SW480 (cell line): ENCODE data around the gene ANTXRL.
"Not testable (repeated sequence)": the region's sequence is repeated elsewhere in the genome, so short reads cannot be mapped to it uniquely, and the experiment has no call there.

Experiments used
- DNase-seq: peaks from one replicate; pipeline ENCODE4 v3.0.0-alpha.2; 2016; ENCODE audit warnings: low spot score

ANTXRL gene

GRCh38 chr10:46286991-46287693, at the start of gene ANTXRL:
Gene ANTXRL (plus strand): TSS chr10:46286997. CDS start chr10:46287263, 266 bp downstream.
- no peak for DNase-seq

GRCh38 chr10:46237815-46238510, 48.8 kb upstream of the ANTXRL start:
- no peak for DNase-seq

- DNase-seq: no peak
Measured at GRCh38 chr10:46239247-46239646, 47.5 kb upstream of the ANTXRL start.

GRCh38 chr10:46239993-46240683, 46.7 kb upstream of the ANTXRL start:
- DNase-seq: no peak

- DNase-seq: no peak
Measured at GRCh38 chr10:46240684-46241565, 45.9 kb upstream of the ANTXRL start.

GRCh38 chr10:46245381-46245900, 41.4 kb upstream of the ANTXRL start:
- DNase-seq: no peak

- DNase-seq: not testable (repeated sequence)
Measured at GRCh38 chr10:46246400-46247180, 40.2 kb upstream of the ANTXRL start.

- no peak for DNase-seq
Measured at GRCh38 chr10:46247181-46247475, 39.7 kb upstream of the ANTXRL start.

GRCh38 chr10:46247808-46248569, 38.8 kb upstream of the ANTXRL start:
- no peak for DNase-seq

GRCh38 chr10:46248651-46249146, 38.1 kb upstream of the ANTXRL start:
- DNase-seq: no peak

GRCh38 chr10:46249617-46250344, 37.0 kb upstream of the ANTXRL start:
- DNase-seq: not testable (repeated sequence)

GRCh38 chr10:46250481-46250880, 36.3 kb upstream of the ANTXRL start:
- no peak for DNase-seq

GRCh38 chr10:46250898-46251856, 35.6 kb upstream of the ANTXRL start:
- DNase-seq: no peak

- no peak for DNase-seq
Measured at GRCh38 chr10:46251857-46252847, 34.6 kb upstream of the ANTXRL start.

- DNase-seq: no peak
Measured at GRCh38 chr10:46253076-46254006, 33.5 kb upstream of the ANTXRL start.

GRCh38 chr10:46254007-46254383, 32.8 kb upstream of the ANTXRL start:
- DNase-seq: no peak
